Neural crest cell (in vitro differentiated cells): ENCODE results near the gene CBLN3. TPM values are rescaled to one million over a fixed set of nuclear protein-coding genes. Genes with fewer than 3 reads are reported as not detected.
A peak's percentile ranks its signal among the peaks of the same experiment; 100 is the strongest.

ENCODE experiments used
- DNase-seq: peaks from one replicate; pipeline ENCODE4 v3.0.0; 2021; ENCODE audit warnings: low read depth, mixed read lengths, low spot score
- H3K27ac Mint-ChIP-seq: one replicate; pipeline ENCODE4 v1.8.0; 2021; ENCODE audit warnings: mild to moderate bottlenecking, mixed read lengths; ENCODE audit not compliant: unreplicated experiment
- H3K27me3 Mint-ChIP-seq: 2 replicates; pipeline ENCODE4 v1.8.0; 2021; ENCODE audit warnings: low read depth, mild to moderate bottlenecking, mixed read lengths
- H3K36me3 Mint-ChIP-seq: 2 replicates; pipeline ENCODE4 v1.8.0; 2021; ENCODE audit warnings: low read depth, mild to moderate bottlenecking, mixed read lengths
- H3K4me1 Mint-ChIP-seq: 2 replicates; pipeline ENCODE4 v1.8.0; 2021; ENCODE audit warnings: mixed read lengths
- H3K4me3 Mint-ChIP-seq: one replicate; pipeline ENCODE4 v1.8.0; 2021; ENCODE audit warnings: mild to moderate bottlenecking, mixed read lengths
- H3K9me3 Mint-ChIP-seq: 2 replicates; pipeline ENCODE4 v1.8.0; 2021; ENCODE audit warnings: mixed read lengths
- total RNA-seq: library from RNA; stranded (reverse); gene quantifications from 2 replicates; pipeline ENCODE4 v1.2.1, GENCODE V29; 2021
- TF ChIP-seq, protein P1 (sequence below): fragments of 200-600 bp; sonication (generic); conservative IDR thresholded peaks from 2 replicates; pipeline ENCODE4 v1.5.0; 2021; ENCODE audit warnings: antibody characterized with exemption, mild to moderate bottlenecking

The CBLN3 gene
- total RNA-seq, 1 donor from 2014 or later = 1.0 TPM

DNA sequence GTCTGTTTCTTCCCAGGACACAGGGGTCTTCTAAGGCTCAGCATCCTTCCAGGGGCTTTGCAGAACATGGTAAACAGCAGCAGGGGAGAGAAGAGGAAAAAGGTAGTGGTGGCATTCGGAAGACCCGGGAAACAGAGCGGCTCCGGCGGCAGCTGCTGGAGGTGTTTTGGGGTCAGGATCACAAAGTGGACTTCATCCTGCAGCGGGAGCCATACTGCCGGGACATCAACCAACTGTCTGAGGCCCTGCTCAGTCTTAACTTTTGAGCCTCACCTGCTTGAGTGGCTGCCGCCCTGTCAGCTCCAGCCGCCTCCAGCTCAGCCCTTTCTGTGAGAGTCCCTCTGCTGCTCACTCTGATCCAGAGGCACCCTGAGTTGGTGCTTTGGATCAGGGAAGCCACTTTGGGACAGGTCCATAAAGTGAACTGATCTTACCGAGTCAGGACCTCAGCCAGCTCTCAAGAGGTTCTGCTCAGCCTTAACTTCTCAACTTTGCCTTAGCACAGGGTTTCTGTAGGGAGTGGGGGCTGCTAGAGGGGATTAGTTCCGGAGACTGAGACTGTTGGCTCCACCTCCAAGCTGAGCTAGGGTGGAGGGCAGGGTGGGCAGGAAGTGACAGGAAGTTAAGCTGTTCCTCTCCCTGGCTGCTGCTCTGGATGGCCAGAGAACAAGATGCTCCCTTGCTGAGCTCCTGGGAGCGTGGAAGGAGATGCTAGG, 7.7 kb upstream of the CBLN3 start:
- Mint-ChIP-seq H3K9me3 (no peaks in the 10 kb centered on the region), H3K4me1 (peaks cover 27% of the 10 kb centered on the region), H3K27ac (no peak overlapping the region), H3K27me3 (no peaks in the 10 kb centered on the region), H3K36me3 (peaks cover 5% of the 10 kb centered on the region), H3K4me3 (peak overlapping the region; percentile 85)
- no peak for DNase-seq
- TF ChIP-seq, protein P1, sequence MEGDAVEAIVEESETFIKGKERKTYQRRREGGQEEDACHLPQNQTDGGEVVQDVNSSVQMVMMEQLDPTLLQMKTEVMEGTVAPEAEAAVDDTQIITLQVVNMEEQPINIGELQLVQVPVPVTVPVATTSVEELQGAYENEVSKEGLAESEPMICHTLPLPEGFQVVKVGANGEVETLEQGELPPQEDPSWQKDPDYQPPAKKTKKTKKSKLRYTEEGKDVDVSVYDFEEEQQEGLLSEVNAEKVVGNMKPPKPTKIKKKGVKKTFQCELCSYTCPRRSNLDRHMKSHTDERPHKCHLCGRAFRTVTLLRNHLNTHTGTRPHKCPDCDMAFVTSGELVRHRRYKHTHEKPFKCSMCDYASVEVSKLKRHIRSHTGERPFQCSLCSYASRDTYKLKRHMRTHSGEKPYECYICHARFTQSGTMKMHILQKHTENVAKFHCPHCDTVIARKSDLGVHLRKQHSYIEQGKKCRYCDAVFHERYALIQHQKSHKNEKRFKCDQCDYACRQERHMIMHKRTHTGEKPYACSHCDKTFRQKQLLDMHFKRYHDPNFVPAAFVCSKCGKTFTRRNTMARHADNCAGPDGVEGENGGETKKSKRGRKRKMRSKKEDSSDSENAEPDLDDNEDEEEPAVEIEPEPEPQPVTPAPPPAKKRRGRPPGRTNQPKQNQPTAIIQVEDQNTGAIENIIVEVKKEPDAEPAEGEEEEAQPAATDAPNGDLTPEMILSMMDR = peak; percentile 13

DNA sequence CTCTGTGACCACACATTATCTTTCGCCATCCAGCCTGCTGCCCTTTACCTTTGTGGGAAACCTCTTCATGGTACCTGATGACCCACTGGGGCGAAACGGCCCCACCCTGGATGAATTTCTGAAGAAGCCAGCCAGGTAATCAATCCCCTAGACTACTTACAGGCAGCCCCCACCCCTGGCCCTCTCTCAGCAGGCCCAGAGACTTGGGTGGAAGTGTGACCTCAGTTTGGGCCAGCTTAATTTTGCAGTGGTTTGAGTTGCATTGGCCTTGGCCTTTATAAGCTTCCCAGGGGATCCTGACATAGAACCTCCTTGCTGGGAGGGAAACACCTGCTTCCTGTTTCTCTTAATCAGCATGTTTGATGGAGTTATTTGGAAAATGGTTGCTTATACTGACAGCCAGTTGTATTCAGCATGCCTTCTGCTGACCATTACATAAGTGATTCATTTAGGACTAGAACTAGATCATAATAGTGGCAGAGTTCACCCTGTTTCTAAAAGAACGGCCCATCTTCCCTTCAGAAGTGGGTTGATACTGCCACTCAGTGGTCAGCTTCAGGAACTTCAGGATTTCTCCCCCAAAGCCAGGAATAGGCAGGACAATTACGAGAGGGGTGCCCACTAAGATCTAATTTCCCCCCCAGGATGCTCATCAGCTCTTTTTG, 7.0 kb upstream of the CBLN3 start:
- H3K27me3 Mint-ChIP-seq = no peaks in the 10 kb centered on the region
- peak overlapping the region; percentile 85 for H3K4me3 Mint-ChIP-seq
- H3K4me1 Mint-ChIP-seq = peaks cover 27% of the 10 kb centered on the region
- H3K27ac Mint-ChIP-seq = no peak overlapping the region
- H3K9me3 Mint-ChIP-seq = no peaks in the 10 kb centered on the region
- DNase-seq = peak; percentile 38
- peaks cover 5% of the 10 kb centered on the region for H3K36me3 Mint-ChIP-seq
- TF ChIP-seq, protein P1 = peak; percentile 81

DNA sequence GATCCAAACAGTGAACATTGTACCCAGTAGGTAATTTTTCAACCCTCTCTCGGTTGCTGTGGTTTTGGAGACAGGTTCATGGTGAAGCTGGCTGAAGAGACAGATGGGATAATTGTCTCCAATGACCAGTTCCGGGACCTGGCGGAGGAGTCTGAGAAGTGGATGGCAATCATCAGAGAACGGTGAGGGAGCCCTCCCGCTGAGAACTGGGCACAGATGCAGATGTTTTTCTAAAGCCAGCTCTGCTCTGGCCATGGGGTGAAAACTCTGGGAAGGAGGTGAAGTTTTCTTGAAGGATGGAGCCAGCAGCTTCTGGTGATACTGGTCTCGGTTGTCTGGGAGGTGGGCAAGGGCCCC, 6.5 kb upstream of the CBLN3 start:
- TF ChIP-seq, protein P1 = no peak
- H3K36me3 Mint-ChIP-seq = peaks cover 5% of the 10 kb centered on the region
- peaks cover 28% of the 10 kb centered on the region for H3K4me1 Mint-ChIP-seq

DNA sequence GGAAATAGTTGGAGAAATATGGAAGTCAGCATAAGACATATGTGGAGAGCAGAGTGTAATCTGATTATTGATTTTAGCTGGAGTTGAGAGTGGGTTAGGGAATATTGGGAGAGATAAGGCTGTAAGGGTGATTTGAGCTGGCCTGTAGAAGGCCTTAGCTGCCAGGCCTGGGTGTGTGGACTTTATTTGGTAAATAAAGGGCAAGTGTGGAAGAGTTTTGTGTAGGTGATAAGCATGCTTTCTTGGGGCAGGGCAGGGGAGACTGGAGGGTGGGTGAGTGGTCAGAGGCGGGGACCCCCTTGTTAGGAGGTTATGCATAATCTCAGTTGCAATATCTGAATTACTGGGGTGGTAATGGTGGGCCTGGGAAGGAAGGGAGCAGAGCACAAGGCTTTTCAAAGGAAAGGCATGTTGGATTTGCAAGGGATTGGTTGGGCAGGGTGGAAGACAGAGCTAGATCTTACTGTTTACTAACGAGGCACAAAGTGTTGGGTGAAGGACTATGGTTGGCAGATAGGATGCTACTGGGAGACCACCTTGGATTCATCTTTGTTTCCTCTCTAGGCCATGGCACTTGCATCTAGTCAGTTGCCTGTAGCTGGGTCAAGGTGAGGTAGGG, 5.8 kb upstream of the CBLN3 start:
- Mint-ChIP-seq H3K27me3 (no peaks in the 10 kb centered on the region), H3K27ac (peak overlapping the region; percentile 59), H3K4me3 (peak overlapping the region; percentile 2), H3K4me1 (peaks cover 26% of the 10 kb centered on the region), H3K36me3 (peaks cover 5% of the 10 kb centered on the region), H3K9me3 (no peaks in the 10 kb centered on the region)
- DNase-seq = no peak
- TF ChIP-seq, protein P1 = no peak

More for the DNA sequence above, 6.5 kb upstream of the CBLN3 start:
- Mint-ChIP-seq H3K4me3 (peak overlapping the region; percentile 85), H3K27ac (no peak overlapping the region), H3K9me3 (no peaks in the 10 kb centered on the region), H3K27me3 (no peaks in the 10 kb centered on the region)
- no peak for DNase-seq

DNA sequence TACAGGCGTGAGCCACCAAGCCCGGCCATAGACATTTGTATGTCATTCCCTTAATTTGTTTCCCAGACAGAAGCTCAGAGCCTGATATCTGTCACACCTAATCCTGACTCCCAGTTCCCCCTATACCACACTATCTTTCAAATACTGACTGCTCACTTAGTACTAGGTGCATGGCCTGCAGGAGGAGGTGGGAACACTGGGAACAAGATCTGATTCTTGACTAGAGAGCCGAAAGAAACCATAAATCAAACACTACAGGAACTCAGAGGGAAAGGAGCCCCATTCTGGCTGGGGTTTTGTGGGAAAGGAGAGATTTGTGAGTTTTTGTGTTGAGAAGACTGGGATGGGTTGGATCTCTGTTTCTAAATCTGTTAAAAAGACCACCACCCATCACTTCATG, 5.2 kb upstream of the CBLN3 start:
- Mint-ChIP-seq H3K36me3 (peaks cover 5% of the 10 kb centered on the region), H3K9me3 (no peaks in the 10 kb centered on the region), H3K27me3 (no peaks in the 10 kb centered on the region), H3K4me3 (peak overlapping the region; percentile 9), H3K4me1 (peaks cover 24% of the 10 kb centered on the region), H3K27ac (no peak overlapping the region)
- DNase-seq = no peak
- TF ChIP-seq, protein P1 = no peak
